ENCODE results near the gene ZNF593.

The ZNF593 gene

DNA sequence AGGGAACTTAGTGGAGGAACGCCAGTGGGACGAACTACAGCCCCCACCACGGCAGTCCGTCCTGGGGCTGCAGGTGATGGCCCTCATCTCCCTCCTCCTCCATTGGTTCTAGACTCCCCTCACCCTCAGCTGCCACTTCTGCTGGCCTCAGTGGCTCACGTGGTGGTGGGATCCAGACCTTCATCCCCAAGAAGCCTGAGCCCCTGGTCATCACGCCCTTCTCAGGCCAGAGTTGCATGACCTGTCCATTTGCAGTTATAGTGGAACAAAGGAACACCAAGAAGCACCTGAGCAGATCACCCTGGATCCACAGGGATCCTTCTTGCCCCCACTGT, 23.8 kb upstream of the ZNF593 start:
- DNase-seq (ENCODE audit: extremely low read depth in 1 of 2, low read depth in 1 of 2): no peak

DNA sequence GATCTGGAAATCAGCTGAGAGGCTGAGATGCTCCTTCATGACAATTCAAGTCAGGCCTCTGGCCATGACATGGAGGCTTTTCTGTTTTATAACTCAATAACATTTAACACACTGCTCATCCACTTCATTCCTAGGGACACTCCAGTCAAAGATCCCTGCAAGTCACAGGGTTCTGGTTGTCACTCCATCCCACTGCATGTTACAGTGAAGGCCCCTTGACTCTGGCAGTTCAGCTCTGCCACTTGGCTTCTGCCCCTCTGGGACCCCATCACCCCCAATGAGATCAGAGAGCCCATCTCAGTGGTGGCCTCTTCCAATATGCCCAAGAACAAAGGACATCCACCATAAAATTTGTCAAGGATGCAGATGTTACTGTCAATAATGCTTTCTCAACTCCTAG, 20.8 kb upstream of the ZNF593 start:
- DNase-seq (ENCODE audit: extremely low read depth in 1 of 2, low read depth in 1 of 2): no peak

DNA sequence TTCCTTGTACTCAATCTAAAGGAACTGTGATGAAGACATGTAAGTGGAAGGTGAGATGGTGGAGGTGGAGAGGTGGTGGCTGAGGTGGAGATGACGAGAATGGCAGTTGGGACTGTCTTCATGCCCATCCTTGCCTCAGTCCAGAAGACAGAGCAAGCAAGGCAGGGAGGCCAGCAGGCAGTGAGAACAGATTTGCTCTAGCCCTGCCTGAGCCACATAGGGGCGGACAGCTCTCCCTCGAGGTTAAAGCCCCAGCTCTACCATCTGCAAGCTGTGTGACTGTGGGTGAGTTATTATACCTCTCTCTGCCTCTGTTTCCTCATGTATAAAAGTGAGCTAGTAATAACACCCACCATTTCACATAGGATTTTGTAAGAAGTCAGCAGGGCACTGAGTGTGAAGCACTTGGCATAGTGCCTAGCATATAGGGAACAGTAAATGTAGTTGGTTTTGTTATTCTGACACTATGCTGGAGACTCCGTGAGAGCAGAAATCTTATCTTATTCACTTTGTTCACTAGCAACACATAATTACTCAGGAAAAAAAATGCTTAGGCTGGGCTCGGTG, 15.7 kb upstream of the ZNF593 start:
- DNase-seq (ENCODE audit: extremely low read depth in 1 of 2, low read depth in 1 of 2): no peak

DNA sequence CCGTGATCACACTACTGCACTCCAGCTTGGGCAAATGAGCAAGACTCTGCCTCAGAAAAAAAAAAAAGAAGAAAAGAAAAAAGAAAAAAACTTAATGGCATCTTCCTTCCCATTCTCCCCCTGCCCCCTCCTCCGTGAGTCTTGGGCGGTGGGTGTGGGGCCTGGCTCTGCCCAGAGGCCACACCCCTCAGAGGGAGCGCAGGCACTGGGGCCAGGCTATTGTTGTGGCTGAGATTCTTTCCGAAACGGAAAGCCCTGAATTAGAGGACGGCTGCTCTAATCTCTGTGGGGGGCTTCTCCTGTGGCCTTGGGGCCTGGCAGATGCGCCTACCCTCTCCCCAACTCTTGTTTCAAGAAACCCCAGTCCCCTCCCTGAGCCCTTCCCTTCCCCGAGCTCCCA, 15.0 kb upstream of the ZNF593 start:
- no peak for DNase-seq (ENCODE audit: extremely low read depth in 1 of 2, low read depth in 1 of 2)

DNA sequence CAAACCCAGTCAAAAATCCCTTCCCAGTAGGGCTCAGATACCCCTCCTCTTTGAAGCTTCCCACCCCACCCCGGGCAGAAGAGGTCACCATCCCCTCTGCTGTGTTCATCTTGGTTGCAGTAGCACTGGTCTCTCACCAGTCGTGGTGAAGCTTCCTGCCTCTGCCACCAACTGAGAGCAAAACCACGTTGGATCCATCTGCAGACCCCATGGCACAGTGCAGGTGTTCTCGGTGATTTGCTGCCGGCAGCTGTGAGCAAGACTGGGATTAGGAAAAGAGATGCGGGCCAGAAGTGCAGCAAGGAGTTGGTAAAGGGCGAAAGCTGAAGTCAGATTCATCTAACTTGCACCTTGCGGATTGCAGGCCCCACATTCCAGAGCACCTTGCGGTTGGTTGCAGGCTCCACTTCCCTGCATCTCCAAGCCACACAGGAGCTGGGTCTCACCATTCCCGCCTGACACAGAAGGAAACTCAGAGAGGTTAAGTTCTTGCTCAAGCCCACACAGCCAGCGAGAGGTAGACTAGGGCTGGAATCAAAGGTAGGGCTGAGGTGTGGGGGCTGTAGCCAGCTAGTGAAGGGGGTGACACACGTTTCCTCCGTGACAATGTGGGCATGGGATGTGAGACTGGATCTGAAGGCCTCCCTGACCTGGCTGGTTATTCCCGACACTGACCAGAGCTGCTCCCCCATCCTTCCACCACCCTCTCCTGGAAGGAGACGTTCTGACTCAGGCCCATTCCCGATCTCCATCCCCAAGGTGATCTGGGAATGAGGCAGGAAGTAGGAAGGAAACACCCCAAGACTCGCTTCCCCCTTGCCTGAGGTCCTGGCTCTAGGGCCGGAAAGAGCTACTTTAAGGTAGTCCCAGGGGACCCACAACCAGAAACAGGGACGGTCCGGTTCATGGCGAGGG, 14.1 kb upstream of the ZNF593 start:
- DNase-seq (ENCODE audit: extremely low read depth in 1 of 2, low read depth in 1 of 2): no peak

DNA sequence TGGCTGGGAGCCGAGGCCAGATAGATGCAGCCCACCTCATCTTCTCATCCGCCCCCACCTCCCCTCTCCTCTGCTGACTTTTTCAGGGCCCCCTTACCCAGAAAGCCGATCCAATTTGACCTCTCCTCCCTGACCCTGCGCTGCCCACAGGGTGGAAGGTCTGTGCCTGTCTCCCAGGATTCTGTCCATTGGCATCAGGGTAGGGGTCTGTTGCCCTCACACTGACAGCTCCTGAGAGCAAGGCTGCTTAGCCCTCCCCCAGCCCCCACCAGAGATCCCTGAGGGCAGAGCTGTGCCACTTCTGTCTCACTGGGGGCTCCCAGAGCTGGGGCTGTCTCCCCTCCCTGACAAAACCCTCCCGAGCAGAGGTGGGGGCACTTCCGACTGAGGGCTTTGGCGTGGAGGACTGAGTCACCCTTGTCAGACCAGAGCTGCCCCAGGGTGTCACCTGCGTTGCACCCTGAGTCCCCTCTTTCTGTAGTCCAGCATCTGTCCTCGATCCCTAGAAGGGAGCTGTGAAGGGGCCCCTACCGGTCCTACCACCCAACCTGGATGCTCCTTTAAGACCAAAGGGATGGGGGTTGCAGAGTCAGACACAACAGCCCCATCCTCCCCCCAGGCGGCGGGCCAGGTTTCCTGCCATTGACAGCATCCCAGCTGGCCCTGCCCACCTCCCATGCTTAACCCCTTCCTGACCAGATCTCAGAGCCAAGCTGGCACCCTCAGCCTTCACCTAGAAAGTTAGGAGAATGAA, 13.2 kb upstream of the ZNF593 start:
- no peak for DNase-seq (ENCODE audit: extremely low read depth in 1 of 2, low read depth in 1 of 2)

DNA sequence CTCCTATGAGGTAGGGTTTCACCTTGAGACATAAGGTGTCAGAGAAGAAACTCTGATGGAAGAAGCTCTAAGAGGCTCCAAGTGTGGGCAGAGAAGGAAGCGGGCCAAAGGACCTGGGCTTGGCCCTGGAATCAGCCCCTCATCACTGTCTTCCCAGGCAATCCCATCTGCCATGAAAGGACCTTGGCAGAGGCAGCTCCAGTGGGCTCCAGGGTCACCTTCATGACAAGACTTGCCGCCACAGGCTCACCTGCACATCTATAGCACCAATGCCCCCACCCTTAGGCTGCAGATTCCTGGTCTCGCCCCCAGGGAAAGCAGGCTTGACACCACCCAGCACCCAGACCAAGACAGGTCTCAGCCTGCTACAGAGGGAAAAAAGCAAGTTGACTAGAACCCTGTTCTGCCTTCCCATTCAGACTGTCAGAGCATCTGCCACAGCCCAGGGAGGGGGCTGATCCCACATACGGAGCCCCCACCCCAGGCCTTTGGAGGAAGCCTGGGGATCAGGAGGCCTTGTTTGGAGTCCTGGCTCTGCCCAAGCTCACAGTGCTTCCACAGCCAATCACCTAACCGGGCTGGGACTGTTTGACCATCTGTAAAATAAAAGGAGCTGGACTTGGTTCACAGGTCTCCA, 11.3 kb upstream of the ZNF593 start:
- no peak for DNase-seq (ENCODE audit: extremely low read depth in 1 of 2, low read depth in 1 of 2)

DNA sequence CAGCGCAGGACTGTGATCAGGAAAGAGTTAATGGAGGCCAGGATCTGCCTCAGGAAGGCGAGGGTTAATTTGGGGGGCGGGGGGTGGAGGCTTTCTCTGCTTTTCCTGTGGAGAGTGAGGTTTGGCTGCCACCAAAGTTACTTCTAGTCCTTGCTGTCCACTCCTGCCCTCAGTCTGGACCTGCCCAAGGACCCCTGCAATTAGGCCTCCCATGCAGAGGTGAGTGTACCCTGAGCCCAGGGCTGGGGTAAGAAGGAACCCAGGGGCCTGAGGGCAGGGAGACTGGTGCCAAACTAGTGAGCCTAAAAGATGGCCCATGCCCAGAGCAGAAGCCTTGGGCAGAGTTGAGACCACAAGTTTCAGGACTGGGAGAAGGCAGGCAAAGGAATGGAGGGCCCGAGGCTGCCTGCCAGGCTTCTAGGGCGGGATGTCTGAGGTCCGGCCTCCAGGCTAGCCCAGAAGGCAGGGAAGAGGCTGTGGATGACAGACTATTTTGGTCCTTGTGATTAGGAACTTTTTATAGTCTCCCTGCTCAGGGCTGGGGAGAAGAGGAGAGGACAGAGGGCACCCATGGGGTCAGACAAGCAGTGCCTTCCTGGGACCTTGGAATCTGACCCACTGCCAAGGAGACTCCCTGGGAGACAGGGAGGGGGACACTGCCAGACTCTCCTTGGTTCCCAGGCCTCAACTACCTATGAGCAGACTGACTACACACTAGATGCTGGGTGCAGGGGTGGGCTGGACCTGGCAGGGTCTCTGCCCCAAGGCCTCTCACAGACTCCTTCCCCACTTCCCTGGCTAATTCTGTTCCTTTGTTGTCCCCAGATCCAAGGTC, 10.6 kb upstream of the ZNF593 start, which contains the start of gene FAM110D:
Gene FAM110D, plus strand, starts transcription at position 172 of the 835 bp plus-strand sequence. CDS start 2,213 bp downstream, outside the sequence.
- no peak for DNase-seq (ENCODE audit: extremely low read depth in 1 of 2, low read depth in 1 of 2)

DNA sequence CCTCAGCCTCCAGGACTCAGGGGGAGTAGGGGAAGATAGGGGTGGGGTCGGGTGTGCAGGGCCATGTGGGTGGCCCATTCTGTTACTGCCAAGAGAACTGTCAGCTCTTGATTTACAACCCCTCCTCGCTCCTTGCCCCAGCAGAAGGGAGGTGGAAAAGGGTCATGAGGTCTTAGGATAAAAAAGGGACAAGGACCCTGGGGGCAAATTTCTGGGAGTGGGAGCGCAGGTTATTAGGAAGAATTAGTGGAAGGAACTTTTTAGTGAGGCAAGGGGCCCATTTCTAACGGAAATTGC, 10.0 kb upstream of the ZNF593 start:
- no peak for DNase-seq (ENCODE audit: extremely low read depth in 1 of 2, low read depth in 1 of 2)

DNA sequence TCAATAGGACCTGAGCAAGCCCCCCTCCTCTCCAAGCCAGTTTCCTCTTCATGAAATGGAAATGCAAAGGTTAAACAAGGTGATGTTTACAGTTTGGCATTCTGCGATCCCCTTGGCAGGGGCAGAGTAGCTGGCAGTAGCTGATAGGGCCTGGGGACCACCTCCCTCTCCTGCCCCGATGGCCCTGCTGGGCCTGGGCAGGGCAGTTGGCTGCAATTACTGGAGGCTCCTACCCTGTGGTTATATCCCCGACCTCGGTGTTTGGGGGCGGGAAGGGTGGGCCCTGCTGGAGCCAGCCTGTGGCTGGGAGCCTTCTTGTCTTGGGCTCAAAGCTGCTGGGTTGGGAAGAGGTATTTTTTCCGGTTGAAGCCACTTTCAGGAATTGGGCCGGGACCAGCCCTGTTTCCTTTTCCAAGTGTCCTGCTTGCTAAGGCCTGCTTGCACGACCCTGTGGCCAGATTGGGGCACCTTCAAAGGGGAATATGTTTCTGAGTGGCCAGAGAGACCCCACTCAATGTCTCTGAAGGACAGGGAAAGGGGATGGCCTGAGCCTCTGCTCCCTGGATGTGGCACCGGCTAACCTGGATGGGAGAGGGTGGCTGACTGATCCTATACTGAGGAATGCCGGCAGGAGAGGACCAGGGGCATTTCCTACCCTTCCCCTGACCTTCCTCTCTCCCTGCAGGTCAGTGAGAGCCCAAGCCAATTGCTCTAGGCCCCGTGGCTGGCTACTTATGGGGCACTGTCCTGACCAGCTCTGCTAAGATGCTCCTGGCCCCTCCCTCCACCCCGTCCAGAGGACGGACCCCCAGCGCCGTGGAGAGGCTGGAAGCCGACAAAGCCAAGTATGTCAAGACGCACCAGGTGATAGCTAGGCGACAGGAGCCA, 8.9 kb upstream of the ZNF593 start:
- DNase-seq (ENCODE audit: extremely low read depth in 1 of 2, low read depth in 1 of 2): no peak

DNA sequence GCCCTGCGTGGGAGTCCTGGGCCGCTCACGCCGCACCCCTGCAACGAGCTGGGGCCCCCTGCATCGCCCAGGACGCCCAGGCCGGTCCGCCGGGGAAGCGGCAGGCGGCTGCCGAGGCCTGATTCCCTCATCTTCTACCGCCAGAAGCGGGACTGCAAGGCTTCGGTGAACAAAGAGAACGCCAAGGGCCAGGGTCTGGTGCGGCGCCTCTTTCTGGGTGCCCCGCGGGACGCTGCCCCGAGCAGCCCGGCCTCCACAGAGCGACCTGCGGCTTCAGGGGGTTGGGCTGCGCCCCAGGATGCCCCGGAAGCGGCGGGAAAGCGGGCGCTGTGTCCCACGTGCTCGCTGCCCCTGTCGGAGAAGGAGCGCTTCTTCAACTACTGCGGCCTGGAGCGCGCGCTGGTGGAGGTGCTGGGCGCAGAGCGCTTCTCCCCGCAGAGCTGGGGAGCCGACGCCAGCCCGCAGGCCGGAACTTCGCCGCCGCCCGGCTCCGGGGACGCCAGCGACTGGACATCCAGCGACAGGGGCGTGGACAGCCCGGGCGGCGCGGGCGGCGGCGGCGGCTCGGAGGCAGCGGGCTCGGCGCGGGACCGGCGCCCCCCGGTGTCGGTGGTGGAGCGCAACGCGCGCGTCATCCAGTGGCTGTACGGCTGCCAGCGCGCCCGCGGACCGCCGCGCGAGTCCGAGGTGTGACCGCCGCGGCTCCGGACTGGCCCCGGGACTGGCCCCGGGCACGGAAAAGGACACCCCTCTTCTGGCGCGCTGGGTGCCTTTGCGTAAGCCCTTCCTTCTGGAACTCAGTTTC, 8.1 kb upstream of the ZNF593 start:
- peak; percentile 18 to 37 for DNase-seq (ENCODE audit: extremely low read depth in 1 of 2, low read depth in 1 of 2)

DNA sequence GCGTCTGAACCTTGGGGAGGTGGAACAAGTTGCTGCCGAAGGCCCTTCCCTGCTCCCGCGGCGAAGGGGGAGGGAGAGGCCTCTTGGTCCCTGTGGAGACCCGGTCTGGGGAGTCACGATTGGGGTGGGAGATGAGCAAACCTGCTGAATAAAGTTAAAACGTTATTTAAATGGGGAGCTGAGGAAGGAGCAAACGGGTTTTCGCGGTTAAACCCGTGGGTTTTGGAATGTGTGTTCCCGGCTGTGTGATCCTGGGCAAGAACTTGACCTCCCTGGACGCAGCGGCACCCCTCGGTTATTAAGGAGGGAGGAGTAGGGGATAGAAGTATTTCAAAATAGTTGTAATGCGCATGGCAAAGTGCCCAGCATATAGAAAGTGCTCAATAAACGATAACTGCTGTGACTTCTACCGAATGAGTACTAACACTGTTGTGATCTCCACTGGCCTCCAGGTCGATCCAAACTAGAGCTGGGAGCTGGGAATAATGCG, 7.4 kb upstream of the ZNF593 start:
- DNase-seq (ENCODE audit: extremely low read depth in 1 of 2, low read depth in 1 of 2): no peak

DNA sequence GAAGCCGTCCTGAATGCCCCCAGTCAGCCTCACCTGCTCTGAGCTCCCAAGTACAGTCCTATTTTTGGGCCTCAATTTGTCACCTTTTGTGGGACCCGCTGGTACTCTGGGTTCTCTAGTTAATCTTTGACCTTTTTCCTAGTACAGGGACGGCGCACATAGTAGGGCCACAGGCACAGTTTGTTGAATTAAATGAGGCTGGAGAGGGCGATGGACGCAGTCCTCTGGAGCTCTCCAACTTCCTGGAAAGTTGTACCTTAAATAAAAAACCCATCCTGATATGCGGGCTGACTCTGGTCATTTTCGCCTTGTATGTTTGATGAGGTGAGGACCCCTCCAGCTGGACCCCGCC, 6.0 kb upstream of the ZNF593 start:
- DNase-seq (ENCODE audit: extremely low read depth in 1 of 2, low read depth in 1 of 2): no peak

DNA sequence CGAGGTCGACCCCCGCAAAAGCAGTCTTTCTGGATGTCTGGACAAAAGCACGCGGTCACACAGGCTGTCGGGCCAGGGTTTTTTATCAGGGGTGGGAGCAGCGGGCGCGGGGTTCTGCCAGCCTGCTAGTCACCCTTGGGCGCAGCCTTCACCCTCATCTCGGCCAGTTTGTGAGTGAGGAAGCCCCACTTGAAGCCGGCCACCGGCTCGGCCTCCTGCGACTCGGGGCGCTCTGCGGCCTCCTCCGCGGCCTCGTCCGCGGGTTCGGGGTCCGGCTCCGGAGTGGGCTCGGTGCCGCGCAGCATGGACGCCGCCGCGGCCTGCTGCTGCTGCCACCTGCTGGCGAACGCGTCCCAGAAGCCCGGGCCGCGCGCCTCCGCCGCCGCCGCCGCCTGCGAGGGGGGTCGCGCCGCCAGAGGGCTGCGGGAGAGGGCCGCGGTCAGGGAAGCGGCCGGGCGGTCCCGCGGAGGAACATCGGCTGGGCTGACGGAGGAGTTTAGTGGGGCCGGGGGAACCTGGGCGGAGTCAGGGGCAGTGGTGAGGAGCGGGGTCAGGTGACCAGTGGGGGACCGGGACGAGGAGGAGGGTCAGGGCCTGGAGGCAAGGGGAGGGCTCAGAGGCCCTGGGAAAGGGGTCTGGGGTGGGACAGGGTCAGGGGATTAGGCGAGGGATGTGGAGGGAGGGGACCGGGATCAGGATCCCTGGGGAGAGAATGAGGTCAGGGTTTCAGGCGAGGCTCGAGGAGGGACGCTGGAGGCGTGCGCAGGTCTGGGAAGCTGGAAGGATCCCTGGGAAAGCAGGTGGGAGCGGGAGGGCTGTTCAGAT, 5.5 kb upstream of the ZNF593 start:
- peak in 1 of 2 donors; percentile 11 for DNase-seq (ENCODE audit: extremely low read depth in 1 of 2, low read depth in 1 of 2)

DNA sequence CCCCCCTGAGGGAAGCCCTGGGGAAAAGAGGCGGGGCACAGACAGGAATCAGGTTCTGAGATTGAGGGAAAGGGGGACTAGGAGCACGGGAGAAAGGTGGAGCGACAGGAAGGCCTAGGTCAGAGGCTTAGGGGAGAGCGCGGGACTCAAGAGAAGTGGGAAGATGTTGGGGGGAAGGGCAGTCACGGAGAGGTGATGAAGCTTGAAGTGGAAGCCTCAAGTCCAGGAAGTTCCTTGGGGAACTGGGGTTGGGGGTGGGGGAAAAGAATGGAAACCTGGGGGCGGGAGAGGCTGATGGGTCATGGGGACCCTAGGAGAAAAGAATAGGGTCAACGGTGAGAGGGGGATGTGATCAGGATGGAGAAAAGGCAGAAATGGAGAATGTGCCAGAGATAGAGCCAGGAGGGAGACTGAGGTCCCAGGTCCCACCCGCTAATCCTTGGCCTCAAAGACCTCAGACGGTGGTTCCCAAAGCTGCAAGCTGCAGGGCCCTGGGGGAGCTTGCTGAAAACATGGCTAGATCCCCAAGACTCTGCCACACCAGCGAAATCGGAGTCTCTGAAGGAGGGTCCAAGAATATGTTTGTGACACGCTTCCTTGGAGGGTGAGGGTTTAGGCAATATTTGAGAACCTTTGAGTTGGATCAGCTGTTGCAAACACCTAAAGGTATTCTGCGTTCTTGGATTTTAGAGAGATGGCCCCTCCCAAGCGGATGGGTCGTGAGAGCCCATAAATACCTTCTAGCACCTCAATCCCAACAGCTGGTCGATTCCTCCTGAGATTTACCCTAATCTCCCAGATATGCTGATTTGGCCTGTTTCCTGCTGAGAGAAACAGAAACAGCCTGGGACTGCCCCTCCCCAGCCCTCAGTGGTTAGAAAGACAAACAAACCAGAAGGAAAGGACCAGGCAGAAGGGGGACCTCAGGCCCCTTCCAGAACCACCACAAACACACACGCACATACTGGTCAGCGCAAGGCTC, 4.6 kb upstream of the ZNF593 start:
- DNase-seq (ENCODE audit: extremely low read depth in 1 of 2, low read depth in 1 of 2): no peak

DNA sequence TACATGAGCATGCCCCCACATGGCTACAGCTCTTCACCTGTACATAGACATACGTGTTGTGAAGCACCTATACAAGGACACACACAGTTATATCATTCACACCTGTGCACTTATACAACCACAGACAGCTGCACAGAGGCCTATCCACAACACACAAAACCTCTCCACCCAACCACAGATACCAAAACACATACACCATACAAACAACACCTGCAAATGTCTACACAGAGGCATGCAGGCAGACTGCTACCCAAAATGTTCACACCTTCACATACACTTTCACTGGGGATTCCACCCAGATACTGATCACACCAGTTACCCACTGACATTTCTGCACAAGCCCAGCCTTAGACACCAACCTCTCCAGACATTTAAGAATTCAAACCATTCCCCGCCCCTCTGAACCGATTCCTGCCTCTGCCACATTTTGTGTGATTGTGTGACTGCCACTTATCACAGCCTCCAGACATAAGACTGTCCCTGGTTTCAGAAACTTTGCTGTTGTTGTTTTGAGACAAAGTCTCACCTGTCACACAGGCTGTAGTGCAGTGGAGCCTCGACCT, 2.9 kb upstream of the ZNF593 start:
- no peak for DNase-seq (ENCODE audit: extremely low read depth in 1 of 2, low read depth in 1 of 2)

Data from stimulated activated CD8-positive, alpha-beta memory T cell treated with anti-CD3 and anti-CD28 coated beads, Interleukin-7, amount 100 ng/mL, for 48 hours (primary cell).